ENCODE results near the gene STRN4. TPM values are rescaled to one million over a fixed set of nuclear protein-coding genes. Genes with fewer than 3 reads are reported as not detected.

The STRN4 gene
- total RNA-seq, 1 donor from 2014 or later: 52.7 TPM

DNA sequence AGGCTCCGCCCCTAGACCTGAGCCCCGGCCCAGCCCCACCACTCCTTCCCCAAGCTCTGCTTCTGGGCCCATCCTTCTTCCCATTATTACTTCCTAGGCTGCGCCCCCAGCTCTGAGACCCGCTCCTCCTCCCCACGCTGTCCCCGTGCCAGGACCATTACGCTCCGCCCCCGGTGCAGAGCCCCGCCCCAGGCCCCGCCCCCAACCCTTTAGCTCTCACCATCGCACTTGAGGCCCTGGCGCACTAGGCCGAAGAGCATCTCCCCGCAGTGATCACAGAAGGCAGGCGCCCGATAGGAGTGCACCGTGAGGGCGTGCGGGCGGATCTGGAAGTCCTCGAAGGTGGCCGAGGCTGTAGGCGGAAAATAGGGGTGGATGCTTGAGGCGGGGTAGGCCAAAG lies 35.6 kb downstream of the STRN4 start:
- intact Hi-C loops (cut with micrococcal nuclease): no loop called here
- H3K36me3 ChIP-seq: peaks cover 53% of the 10 kb centered on the region

DNA sequence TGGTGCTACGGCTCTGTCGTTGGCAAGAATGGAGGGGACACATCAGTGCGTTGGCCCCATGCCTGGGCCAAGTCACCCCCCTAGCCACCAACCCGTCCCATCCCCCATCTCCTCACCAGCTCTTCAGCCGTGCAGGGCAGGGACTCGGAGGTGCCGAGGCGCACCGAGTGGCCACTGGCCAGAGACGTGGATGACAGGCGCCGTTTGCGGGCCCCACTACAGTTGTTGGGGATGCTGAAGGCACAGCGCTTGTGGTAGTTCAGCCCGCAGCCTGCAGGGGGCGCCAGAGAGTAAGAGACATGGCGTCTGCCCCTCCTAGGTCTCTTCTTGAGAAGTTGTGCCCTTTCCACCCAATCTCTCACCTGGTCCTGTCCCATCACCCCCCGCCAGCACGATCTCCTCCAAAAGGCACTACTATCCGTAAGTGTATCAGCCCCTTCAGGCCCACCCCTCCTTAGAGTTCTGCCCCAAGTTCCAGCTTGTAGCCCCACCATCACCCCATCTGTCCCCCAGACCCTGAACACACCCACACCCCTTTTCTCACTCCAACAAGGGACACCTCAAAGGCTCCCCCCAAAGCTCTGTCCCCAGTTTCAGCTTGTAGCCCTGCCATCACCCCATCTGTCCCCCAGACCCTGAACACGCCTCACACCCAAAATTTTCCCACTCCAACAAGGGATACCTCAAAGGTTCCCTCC lies 41.7 kb downstream of the STRN4 start:
- Histone ChIP-seq H3K4me3 (no peak overlapping the region), H3K36me3 (peaks cover 83% of the 10 kb centered on the region), H3K27ac (replicated peaks) (no peak overlapping the region), H3K4me1 (no peaks in the 10 kb centered on the region), H3K9me3 (replicated peaks) (no peaks in the 10 kb centered on the region), H3K27me3 (ENCODE audit: low read depth) (no peaks in the 10 kb centered on the region)
- intact Hi-C loops (cut with micrococcal nuclease): no loop called here
- peak; percentile 96 for TF ChIP-seq CTCF (IDR thresholded peaks at IDR 0.05; ENCODE audit: borderline replicate concordance)
- DNase-seq: peak; percentile 78

More for the DNA sequence above, 35.6 kb downstream of the STRN4 start:
- Histone ChIP-seq H3K27me3 (ENCODE audit: low read depth) (no peaks in the 10 kb centered on the region), H3K27ac (replicated peaks) (no peak overlapping the region), H3K4me3 (no peak overlapping the region), H3K9me3 (replicated peaks) (no peaks in the 10 kb centered on the region), H3K4me1 (peaks cover 30% of the 10 kb centered on the region)
- DNase-seq: no peak
- TF ChIP-seq CTCF (IDR thresholded peaks at IDR 0.05; ENCODE audit: borderline replicate concordance): no peak

GRCh38 chr19:46700704-46701103 lies 45.5 kb downstream of the STRN4 start:
- intact Hi-C loops (cut with micrococcal nuclease): no loop called here
- Histone ChIP-seq H3K27me3 (ENCODE audit: low read depth) (no peaks in the 10 kb centered on the region), H3K36me3 (peaks cover 75% of the 10 kb centered on the region), H3K4me3 (no peak overlapping the region), H3K27ac (replicated peaks) (no peak overlapping the region), H3K4me1 (peaks cover 15% of the 10 kb centered on the region), H3K9me3 (replicated peaks) (no peaks in the 10 kb centered on the region)
- DNase-seq: no peak
- TF ChIP-seq CTCF (IDR thresholded peaks at IDR 0.05; ENCODE audit: borderline replicate concordance): no peak

DNA sequence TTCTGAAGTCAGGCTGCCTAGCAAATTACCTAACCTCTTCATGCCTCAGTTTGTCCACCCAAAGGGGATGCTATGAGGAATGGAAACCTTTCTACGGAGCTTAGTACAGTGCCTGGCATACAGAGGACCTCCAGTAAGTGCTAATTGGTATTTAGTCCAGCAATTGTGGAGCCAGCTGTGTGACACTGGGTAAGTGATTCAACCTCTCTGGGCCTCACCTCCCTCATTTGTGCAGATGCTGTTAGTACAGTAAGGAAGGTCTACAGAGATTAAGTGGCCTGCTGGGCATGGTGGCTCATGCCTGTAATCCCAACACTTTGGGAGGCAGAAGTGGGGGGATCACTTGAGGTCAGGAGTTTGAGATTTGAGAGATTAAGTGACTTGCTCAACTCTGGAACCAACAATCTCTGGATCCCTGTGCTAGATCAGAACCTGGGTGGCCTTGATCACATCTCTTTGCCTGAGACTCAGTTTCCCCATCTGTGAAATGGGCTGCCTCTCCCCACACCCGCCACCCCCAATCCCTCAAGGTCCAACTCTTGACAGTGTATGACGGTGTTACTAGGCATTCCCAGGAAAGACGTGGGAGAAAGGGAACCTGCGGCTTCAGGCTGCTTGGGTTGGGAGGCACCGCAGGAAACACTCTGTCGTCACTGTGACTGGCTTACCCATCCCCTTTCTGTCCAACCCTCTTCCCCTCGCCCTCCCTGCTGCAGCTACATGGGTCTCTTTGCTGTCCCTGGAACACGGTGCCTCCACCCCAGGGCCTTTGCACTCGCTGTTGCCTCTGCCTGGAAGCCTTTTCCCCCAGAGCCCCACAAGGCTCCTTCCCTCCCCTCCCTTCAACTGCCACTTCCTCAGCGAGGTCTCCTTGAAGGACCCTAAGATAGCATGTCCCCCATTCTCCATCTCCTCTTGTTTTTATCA lies 47.6 kb downstream of the STRN4 start:
- Histone ChIP-seq H3K4me1 (peaks cover 15% of the 10 kb centered on the region), H3K27me3 (ENCODE audit: low read depth) (no peaks in the 10 kb centered on the region), H3K9me3 (replicated peaks) (no peaks in the 10 kb centered on the region), H3K27ac (replicated peaks) (no peak overlapping the region), H3K36me3 (peaks cover 90% of the 10 kb centered on the region), H3K4me3 (no peak overlapping the region)
- no peak for DNase-seq
- intact Hi-C loops (cut with micrococcal nuclease): no loop called here
- no peak for TF ChIP-seq CTCF (IDR thresholded peaks at IDR 0.05; ENCODE audit: borderline replicate concordance)

- TF ChIP-seq CTCF (IDR thresholded peaks at IDR 0.05; ENCODE audit: borderline replicate concordance): no peak
- Histone ChIP-seq H3K4me1 (peaks cover 15% of the 10 kb centered on the region), H3K9me3 (replicated peaks) (no peaks in the 10 kb centered on the region), H3K4me3 (peak overlapping the region; percentile 46), H3K27me3 (ENCODE audit: low read depth) (no peaks in the 10 kb centered on the region), H3K36me3 (peaks cover 89% of the 10 kb centered on the region), H3K27ac (replicated peaks) (peak overlapping the region; percentile 16)
- peak; percentile 89 for DNase-seq
- intact Hi-C loops (cut with micrococcal nuclease): no loop called here
Measured at GRCh38 chr19:46697204-46697960, 48.9 kb downstream of the STRN4 start.
